ENCODE data around the gene GLE1.

- TF ChIP-seq CTCF (conservative IDR thresholded peaks at IDR 0.05; ENCODE audit: low read depth, low read length): no peak
- TF ChIP-seq EZH2 (IDR thresholded peaks at IDR 0.05; ENCODE audit: borderline replicate concordance, low read depth, low read length, poor library complexity, severe bottlenecking): no peak
These were observed at the start of gene GLE1 for GRCh38 chr9:128504485-128505413.
